SK-N-MC (cell line): ENCODE measurements around the gene NUPR1.

Source experiments
- EZH2 ChIP-seq: fragments of 200-600 bp; sonication (generic); IDR thresholded peaks from one replicate; pipeline ENCODE4 v1.6.1; 2017; ENCODE audit warnings: antibody characterized with exemption
- POLR2AphosphoS5 ChIP-seq: IDR thresholded peaks from 2 replicates; pipeline ENCODE4 v1.6.1; 2012; ENCODE audit warnings: mild to moderate bottlenecking, low read depth, low read length, borderline replicate concordance

GRCh38 chr16:28542646-28543045 is 3.9 kb upstream of the NUPR1 start:
- TF ChIP-seq EZH2 (no peak), POLR2AphosphoS5 (no peak)
